Psoas muscle (tissue), 8 donors: ENCODE measurements around the gene MYO18A. TPM values are rescaled to one million over a fixed set of nuclear protein-coding genes. Genes with fewer than 3 reads are reported as not detected.
A peak's percentile ranks its signal among the peaks of the same experiment; 100 is the strongest.

Experiments
- ATAC-seq, 4 donors: fragments of 200-7000 bp; cut with Tn5 transposase; one replicate each; pipeline ENCODE4 v1.9.1; 2020; ENCODE audit warnings: moderate library complexity in 3 of 4, mild to moderate bottlenecking in 2 of 4
- DNase-seq, 2 donors: peaks; one replicate each; pipeline ENCODE4 v3.0.0-alpha.2; 2020
- H3K27ac ChIP-seq: fragments of 200-600 bp; one replicate; pipeline ENCODE4 v1.8.0; 2022
- H3K27me3 ChIP-seq, 3 donors: fragments of 200-600 bp in 1 of 3; one replicate each; pipeline versions ENCODE4 v1.6.1 to v1.8.0; 2013 to 2022; ENCODE audit warnings: low read length in 2 of 3, mild to moderate bottlenecking in 2 of 3, moderate library complexity in 1 of 3; ENCODE audit not compliant: insufficient read depth in 3 of 3
- H3K36me3 ChIP-seq, 2 donors: fragments of 200-600 bp in 1 of 2; one replicate each; pipeline versions ENCODE4 v1.6.1 to v1.8.0; 2013 to 2022; ENCODE audit warnings: low read depth in 1 of 2, mild to moderate bottlenecking in 1 of 2, moderate library complexity in 1 of 2; ENCODE audit not compliant: insufficient read depth in 1 of 2
- H3K4me1 ChIP-seq: fragments of 200-600 bp; one replicate; pipeline ENCODE4 v1.8.0; 2022
- H3K4me3 ChIP-seq: fragments of 200-600 bp; one replicate; pipeline ENCODE4 v1.8.0; 2022; ENCODE audit warnings: mild to moderate bottlenecking
- H3K9me3 ChIP-seq: fragments of 200-600 bp; one replicate; pipeline ENCODE4 v1.8.0; 2022
- CTCF ChIP-seq: fragments of 200-600 bp; IDR thresholded peaks from one replicate; pipeline ENCODE4 v1.8.0; 2022; ENCODE audit warnings: antibody characterized with exemption
- WGBS, 3 donors: extraction: QIAGEN DNeasy Blood & Tissue Kit; methylation state at CpG; one replicate each; pipeline versions ENCODE4 v1.1.6 to v1.1.7; 2013; 5-methylcytosine and 5-hydroxymethylcytosine counted together
- intact Hi-C, 2 donors: fragments of 100-400 bp; cut with DNase I; formaldehyde crosslinking; loops; one replicate each; pipeline versions ENCODE4 v1.11.0 to v1.14.2; 2022
- polyA plus RNA-seq, 3 donors: library from polyadenylated mRNA; stranded (reverse); fragments of 200-250 nt; gene quantifications; one replicate each; pipeline ENCODE4 v1.2.3, GENCODE V29; 2013
- total RNA-seq, 4 donors: library from RNA; stranded (reverse); fragmentation: NEBNext Ultra II Directional in 2 of 4; extraction: Animal tissue kit (Norgen Biotek cat#: 25700) in 2 of 4; gene quantifications; one replicate each; pipeline versions ENCODE4 v1.2.1 to v1.2.4, GENCODE V29; 2021 to 2023
- donor health status: healthy with polysubstance abuse.
- donor health status: DM: no; HTN: no; CAD: no; lungs with moderate emphysema.
- donor health status: Bipolar disorder and iron deficiency.
- donor health status: healthy.
- donor health status: DM: yes; HTN: yes; CAD: no.
- donor health status: DM: no; HTN: no; CAD: no.
- donor health status: DM: no; HTN: no; CAD: no.
- donor health status: DM: yes; HTN: yes; CAD: no.

The MYO18A gene
- total and polyA plus RNA-seq, 7 donors = 142 to 1,274 (median 770) TPM

- DNase-seq = no peak
- H3K9me3 ChIP-seq = no peaks in the 10 kb centered on the region
- WGBS, 3 donors = 92 to 96% (median 93%) methylated on average over 5 of the region's 5 CpGs
Observed at GRCh38 chr17:29050176-29050575, 130.0 kb downstream of the MYO18A start.

GRCh38 chr17:29049541-29050145 is 130.6 kb downstream of the MYO18A start:
- Histone ChIP-seq H3K4me3 (no peak overlapping the region), H3K27me3 (no peaks in the 10 kb centered on the region), H3K4me1 (no peaks in the 10 kb centered on the region), H3K27ac (no peak overlapping the region), H3K36me3 (no peaks in the 10 kb centered on the region), H3K9me3 (no peaks in the 10 kb centered on the region)
- DNase-seq (no peak), ATAC-seq (no peak)
- 64 to 76% (median 68%) methylated on average over 11 of the region's 11 CpGs for WGBS, 3 donors
- TF ChIP-seq CTCF = no peak
- intact Hi-C loops = no loop called here

More at GRCh38 chr17:29050176-29050575, 130.0 kb downstream of the MYO18A start:
- H3K36me3 ChIP-seq = no peaks in the 10 kb centered on the region
- no peaks in the 10 kb centered on the region for H3K4me1 ChIP-seq
- ATAC-seq = no peak
- H3K27ac ChIP-seq = no peak overlapping the region
- no peaks in the 10 kb centered on the region for H3K27me3 ChIP-seq
- no peak for TF ChIP-seq CTCF
- H3K4me3 ChIP-seq = no peak overlapping the region
- intact Hi-C loops = no loop called here

DNA sequence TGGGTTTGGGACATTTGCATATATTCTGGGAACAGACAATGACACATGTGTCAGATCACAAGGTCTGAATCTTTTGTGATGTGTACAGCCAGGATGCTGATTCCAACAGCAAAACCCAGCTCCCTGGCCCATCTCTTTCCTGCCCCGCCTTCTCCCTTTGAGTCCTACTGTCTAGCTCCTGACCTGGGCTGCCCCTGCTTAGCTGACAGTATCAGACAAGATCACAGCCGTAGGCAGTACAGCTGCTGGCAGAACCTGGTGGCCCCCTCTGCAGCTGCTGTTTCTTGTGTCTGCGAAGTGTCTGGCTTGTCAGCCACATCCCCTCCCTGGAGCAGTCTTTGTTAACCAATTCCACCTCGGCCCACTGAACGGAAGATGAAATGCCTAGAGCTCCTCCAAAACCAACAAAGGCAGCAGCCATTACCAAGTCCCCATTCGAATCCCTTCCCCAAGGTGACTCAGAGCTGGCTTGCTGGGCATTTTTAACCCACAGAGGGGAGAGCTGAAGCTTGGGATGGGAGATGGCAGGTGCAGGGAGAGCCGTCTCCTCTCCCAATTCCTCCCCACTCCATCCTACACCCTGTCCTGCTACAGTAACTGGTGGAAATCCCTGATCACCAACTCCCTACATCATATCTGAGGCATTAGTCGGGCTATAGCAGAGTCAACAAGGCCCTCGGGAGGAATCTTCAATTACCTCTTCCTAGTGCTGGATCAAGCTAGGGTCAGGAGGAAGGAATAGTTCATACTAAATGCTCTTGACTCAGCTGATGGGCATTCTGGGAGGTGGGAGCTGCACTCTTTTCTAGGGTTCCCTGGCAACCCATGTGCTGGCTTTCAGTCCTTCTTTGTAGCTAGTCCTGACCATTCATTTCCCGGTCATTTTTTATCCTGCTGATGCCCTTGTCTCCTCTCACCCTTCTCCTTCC is 131.5 kb downstream of the MYO18A start:
- Histone ChIP-seq H3K4me1 (no peaks in the 10 kb centered on the region), H3K27ac (no peak overlapping the region), H3K27me3 (no peaks in the 10 kb centered on the region), H3K4me3 (no peak overlapping the region), H3K9me3 (no peaks in the 10 kb centered on the region), H3K36me3 (no peaks in the 10 kb centered on the region)
- ATAC-seq (no peak), DNase-seq (no peak)
- intact Hi-C loops = no loop called here
- WGBS, 3 donors = 42 to 46% (median 45%) methylated on average over 10 of the region's 10 CpGs
- no peak for TF ChIP-seq CTCF

GRCh38 chr17:29046473-29046839 is 133.7 kb downstream of the MYO18A start:
- intact Hi-C loops = no loop called here
- WGBS, 3 donors = 30 to 46% (median 39%) methylated on average over 5 of the region's 5 CpGs
- Histone ChIP-seq H3K4me3 (no peak overlapping the region), H3K27ac (no peak overlapping the region), H3K36me3 (no peaks in the 10 kb centered on the region), H3K4me1 (no peaks in the 10 kb centered on the region), H3K9me3 (no peaks in the 10 kb centered on the region), H3K27me3 (peaks cover 0 to 2% (median 0%) of the 10 kb centered on the region in 3 donors)
- ATAC-seq (peak in 1 of 4 donors; percentile 32), DNase-seq (no peak)
- no peak for TF ChIP-seq CTCF
